ENCODE results near the gene KRT33B.

KRT33B gene

DNA sequence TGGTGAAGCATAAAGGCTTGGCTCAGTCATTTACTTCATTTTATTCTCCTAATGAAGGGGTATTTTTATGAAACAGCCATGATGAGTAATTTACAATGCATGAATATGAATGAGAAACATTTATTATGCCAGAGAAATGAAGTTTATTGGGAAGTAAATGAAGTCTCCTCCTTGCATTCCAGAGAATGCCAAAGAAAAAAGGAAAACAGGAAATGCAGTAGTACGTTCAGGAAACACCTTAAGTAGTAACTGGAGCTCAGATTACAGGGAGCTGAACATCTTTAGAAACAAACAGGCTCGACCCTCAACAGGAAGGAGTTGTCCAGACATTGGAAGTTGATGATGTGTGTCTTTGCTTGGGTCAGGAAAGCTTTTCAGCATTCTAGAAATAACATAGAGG is 7.9 kb upstream of the KRT33B start:
- no peak overlapping the region for H3K27ac ChIP-seq
- TF ChIP-seq, protein P1, sequence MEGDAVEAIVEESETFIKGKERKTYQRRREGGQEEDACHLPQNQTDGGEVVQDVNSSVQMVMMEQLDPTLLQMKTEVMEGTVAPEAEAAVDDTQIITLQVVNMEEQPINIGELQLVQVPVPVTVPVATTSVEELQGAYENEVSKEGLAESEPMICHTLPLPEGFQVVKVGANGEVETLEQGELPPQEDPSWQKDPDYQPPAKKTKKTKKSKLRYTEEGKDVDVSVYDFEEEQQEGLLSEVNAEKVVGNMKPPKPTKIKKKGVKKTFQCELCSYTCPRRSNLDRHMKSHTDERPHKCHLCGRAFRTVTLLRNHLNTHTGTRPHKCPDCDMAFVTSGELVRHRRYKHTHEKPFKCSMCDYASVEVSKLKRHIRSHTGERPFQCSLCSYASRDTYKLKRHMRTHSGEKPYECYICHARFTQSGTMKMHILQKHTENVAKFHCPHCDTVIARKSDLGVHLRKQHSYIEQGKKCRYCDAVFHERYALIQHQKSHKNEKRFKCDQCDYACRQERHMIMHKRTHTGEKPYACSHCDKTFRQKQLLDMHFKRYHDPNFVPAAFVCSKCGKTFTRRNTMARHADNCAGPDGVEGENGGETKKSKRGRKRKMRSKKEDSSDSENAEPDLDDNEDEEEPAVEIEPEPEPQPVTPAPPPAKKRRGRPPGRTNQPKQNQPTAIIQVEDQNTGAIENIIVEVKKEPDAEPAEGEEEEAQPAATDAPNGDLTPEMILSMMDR (conservative IDR thresholded peaks at IDR 0.05), result no peak

DNA sequence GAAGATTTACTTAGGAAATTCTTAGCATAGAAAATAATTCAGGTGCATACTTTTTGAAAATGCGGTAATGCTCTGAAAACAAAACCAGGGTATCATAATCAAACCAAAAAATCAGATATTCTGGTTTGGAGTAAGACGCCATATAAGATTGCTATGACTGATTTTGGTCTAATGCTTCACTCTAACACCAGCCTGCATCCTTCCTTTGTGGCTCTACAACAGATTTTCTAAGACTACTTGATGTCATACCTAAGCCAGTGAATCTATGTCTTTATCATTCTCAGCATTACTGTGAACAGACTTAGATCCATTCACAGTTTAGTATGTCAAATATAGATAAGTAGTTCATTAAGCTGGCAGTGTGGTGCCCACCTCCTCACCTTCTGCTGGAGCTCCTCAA is 590 bp downstream of the KRT33B start:
- H3K27ac ChIP-seq, result no peak overlapping the region

DNA sequence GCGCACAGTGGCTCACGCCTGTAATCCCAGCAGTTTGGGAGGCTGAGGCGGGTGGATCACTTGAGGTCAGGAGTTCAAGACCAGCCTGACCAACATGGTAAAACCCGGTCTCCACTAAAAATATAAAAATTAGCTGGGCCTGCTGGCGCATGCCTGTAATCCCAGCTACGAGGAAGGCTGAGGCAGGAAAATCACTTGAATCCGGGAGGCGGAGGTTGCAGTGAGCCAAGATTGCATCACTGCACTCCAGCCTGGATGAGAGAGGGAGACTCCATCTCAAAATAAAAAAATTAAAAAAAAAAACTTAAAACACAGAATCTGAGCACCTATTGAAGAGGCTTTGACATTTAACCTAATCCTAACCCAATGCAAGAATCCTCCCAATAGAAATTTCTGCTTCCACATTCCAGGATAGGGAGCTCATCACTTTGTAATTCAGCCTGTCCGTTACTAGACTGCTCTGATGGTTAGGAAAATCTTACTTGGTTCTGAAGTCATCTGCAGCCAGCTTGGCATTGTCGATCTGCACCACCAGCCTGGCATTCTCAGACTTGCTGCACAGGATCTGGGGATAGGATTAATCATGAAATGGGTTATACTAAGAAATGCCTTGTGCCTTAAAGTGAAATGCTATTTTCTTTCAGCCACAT is 2.1 kb downstream of the KRT33B start:
- no peak overlapping the region for H3K27ac ChIP-seq
- TF ChIP-seq, protein P1 (conservative IDR thresholded peaks at IDR 0.05), result no peak

More for the DNA sequence above, 590 bp downstream of the KRT33B start:
- TF ChIP-seq, protein P1 (conservative IDR thresholded peaks at IDR 0.05), result no peak

DNA sequence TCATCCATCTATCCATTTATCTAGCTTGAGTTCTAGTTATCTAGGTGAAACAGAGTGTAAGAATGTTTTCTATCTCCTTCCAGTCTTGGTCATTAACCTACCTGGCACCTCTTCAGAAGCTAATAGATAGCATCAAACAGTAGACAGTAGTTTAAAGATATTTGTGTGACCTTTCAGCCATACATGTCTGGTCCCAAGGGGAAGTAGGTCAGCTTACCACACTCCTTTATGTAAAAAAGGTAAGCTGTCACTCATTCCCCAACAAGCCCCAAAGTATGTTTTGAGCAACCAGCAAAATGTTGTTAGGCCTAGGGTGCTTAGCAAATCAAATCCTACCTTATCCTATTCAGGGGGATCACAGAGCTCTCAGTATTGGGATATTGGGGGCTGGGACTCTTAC is 3.5 kb downstream of the KRT33B start:
- H3K27ac ChIP-seq, result no peak overlapping the region
- TF ChIP-seq, protein P1 (conservative IDR thresholded peaks at IDR 0.05), result no peak

GRCh38 chr17:41363881-41364280 is 5.7 kb downstream of the KRT33B start:
- no peak overlapping the region for H3K27ac ChIP-seq
- TF ChIP-seq, protein P1 (conservative IDR thresholded peaks at IDR 0.05), result no peak

- TF ChIP-seq, protein P1 (conservative IDR thresholded peaks at IDR 0.05), result no peak
- H3K27ac ChIP-seq, result no peak overlapping the region
Measured at GRCh38 chr17:41360296-41360995, 9.2 kb downstream of the KRT33B start.

GRCh38 chr17:41354536-41354935 is 15.1 kb downstream of the KRT33B start:
- TF ChIP-seq, protein P1 (conservative IDR thresholded peaks at IDR 0.05), result no peak
- H3K27ac ChIP-seq, result no peak overlapping the region

All from VCaP (cell line).